PC-9 (cell line): ENCODE data around the gene FBXO24.

Source experiments
- CTCF ChIP-seq: fragments of 200-600 bp; sonication (generic); conservative IDR thresholded peaks from 2 replicates; pipeline ENCODE4 v1.6.1; 2017; ENCODE audit warnings: mixed run types, antibody characterized with exemption, mild to moderate bottlenecking, moderate library complexity
- EZH2 ChIP-seq: fragments of 200-600 bp; sonication (generic); IDR thresholded peaks from 2 replicates; pipeline ENCODE4 v1.8.0; 2017; ENCODE audit warnings: antibody characterized with exemption, low read depth

- TF ChIP-seq CTCF (no peak), EZH2 (no peak)
Measured at GRCh38 chr7:100640517-100641440, 54.7 kb downstream of the FBXO24 start.
